ENCODE results near the gene HYI. TPM values are rescaled to one million over a fixed set of nuclear protein-coding genes. Genes with fewer than 3 reads are reported as not detected.

HYI gene
- polyA plus RNA-seq, 3 donors, result 26.2 to 47.5 (median 41.8) TPM

- DNase-seq (ENCODE audit: extremely low read depth in 1 of 11, low read depth in 9 of 11, low spot score in 4 of 11), result no peak
These were observed 2.6 kb downstream of the HYI start for GRCh38 chr1:43451157-43451591.

- no peak for DNase-seq (ENCODE audit: extremely low read depth in 1 of 11, low read depth in 9 of 11, low spot score in 4 of 11)
These were observed 3.3 kb downstream of the HYI start for GRCh38 chr1:43450251-43450941.

- DNase-seq (ENCODE audit: extremely low read depth in 1 of 11, low read depth in 9 of 11, low spot score in 4 of 11), result no peak
These were observed 4.0 kb downstream of the HYI start for GRCh38 chr1:43449708-43450069.

GRCh38 chr1:43448955-43449707 lies 4.6 kb downstream of the HYI start:
- DNase-seq (ENCODE audit: extremely low read depth in 1 of 11, low read depth in 9 of 11, low spot score in 4 of 11), result no peak

GRCh38 chr1:43447891-43448708 lies 5.6 kb downstream of the HYI start:
- no peak for DNase-seq (ENCODE audit: extremely low read depth in 1 of 11, low read depth in 9 of 11, low spot score in 4 of 11)

- no peak for DNase-seq (ENCODE audit: extremely low read depth in 1 of 11, low read depth in 9 of 11, low spot score in 4 of 11)
These were observed 6.6 kb downstream of the HYI start for GRCh38 chr1:43446881-43447835.

- DNase-seq (ENCODE audit: extremely low read depth in 1 of 11, low read depth in 9 of 11, low spot score in 4 of 11), result no peak
These were observed 7.4 kb downstream of the HYI start for GRCh38 chr1:43446388-43446740.

- no peak for DNase-seq (ENCODE audit: extremely low read depth in 1 of 11, low read depth in 9 of 11, low spot score in 4 of 11)
These were observed 7.9 kb downstream of the HYI start for GRCh38 chr1:43445606-43446387.

GRCh38 chr1:43444836-43445235 lies 8.9 kb downstream of the HYI start:
- peak in 1 of 11 donors; percentile 10 for DNase-seq (ENCODE audit: extremely low read depth in 1 of 11, low read depth in 9 of 11, low spot score in 4 of 11)

GRCh38 chr1:43444151-43444828 lies 9.4 kb downstream of the HYI start:
- DNase-seq (ENCODE audit: extremely low read depth in 1 of 11, low read depth in 9 of 11, low spot score in 4 of 11), result no peak

- no peak for DNase-seq (ENCODE audit: extremely low read depth in 1 of 11, low read depth in 9 of 11, low spot score in 4 of 11)
These were observed 10.4 kb downstream of the HYI start for GRCh38 chr1:43443197-43443946.

- DNase-seq (ENCODE audit: extremely low read depth in 1 of 11, low read depth in 9 of 11, low spot score in 4 of 11), result no peak
These were observed 11.0 kb downstream of the HYI start for GRCh38 chr1:43442756-43443155.

GRCh38 chr1:43441894-43442637 lies 11.7 kb downstream of the HYI start:
- DNase-seq (ENCODE audit: extremely low read depth in 1 of 11, low read depth in 9 of 11, low spot score in 4 of 11), result no peak

GRCh38 chr1:43441166-43441893 lies 12.4 kb downstream of the HYI start:
- DNase-seq (ENCODE audit: extremely low read depth in 1 of 11, low read depth in 9 of 11, low spot score in 4 of 11), result no peak

GRCh38 chr1:43440358-43440757 lies 13.4 kb downstream of the HYI start:
- DNase-seq (ENCODE audit: extremely low read depth in 1 of 11, low read depth in 9 of 11, low spot score in 4 of 11), result no peak

GRCh38 chr1:43439781-43440180 lies 13.9 kb downstream of the HYI start:
- no peak for DNase-seq (ENCODE audit: extremely low read depth in 1 of 11, low read depth in 9 of 11, low spot score in 4 of 11)

Measured in renal cortex interstitium (tissue), 11 donors.